ENCODE data around the gene ATG10. TPM values are rescaled to one million over a fixed set of nuclear protein-coding genes. Genes with fewer than 3 reads are reported as not detected.

The ATG10 gene
- total and polyA plus RNA-seq, 2 of the 13 experiments (the other 11 are each of a cell fraction or from before 2014, with no cell fraction given) = 2.0 to 5.7 TPM

DNA sequence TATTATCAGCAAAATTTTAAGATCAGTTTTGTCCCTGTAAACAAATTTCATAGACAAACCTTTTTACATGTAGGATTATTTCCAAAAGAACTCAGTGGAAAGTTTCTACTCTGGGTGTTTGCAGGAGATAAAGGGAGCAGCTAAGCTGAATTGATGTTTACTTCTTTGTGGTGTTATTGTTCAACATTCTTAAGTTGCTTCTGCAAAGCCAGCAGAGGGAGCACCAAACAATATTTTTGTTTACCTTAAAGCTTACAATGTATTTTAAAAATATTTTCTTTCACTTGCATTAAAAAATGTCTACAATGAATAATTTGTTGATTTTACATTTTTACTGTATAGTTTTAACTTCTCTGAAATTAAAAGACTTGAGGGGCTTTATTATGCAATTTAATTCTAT is 135.4 kb downstream of the ATG10 start:
- FAIRE-seq (no peak), ATAC-seq (no peak), DNase-seq (ENCODE audit: low spot score) (no peak)
- H3K27ac ChIP-seq (ENCODE audit: extremely low read length, insufficient read depth, low read length) = no peak overlapping the region
- H3K79me2 ChIP-seq (ENCODE audit: insufficient read depth, low read length) = no peaks in the 10 kb centered on the region
- no peak overlapping the region for H3K9ac ChIP-seq (ENCODE audit: insufficient read depth, low read depth, low read length)
- no peaks in the 10 kb centered on the region for H3K36me3 ChIP-seq (replicated peaks in 1 of 2; ENCODE audit: control insufficient read depth in 1 of 2, insufficient read depth in 2 of 2, low read length in 2 of 2)
- H4K20me1 ChIP-seq (ENCODE audit: insufficient read depth, low read length) = no peaks in the 10 kb centered on the region
- in situ Hi-C loops (cut with HindIII; ENCODE audit: extremely low pct_ligation_motif_present, low pct_unique_long_range_greater_than_20kb) (no loop called here), intact Hi-C loops (cut with micrococcal nuclease; ENCODE audit: unreplicated experiment) (loop anchor here (1.0 kb wide), 1 partner anchor 59 kb away; no protein-coding TSS in a partner anchor)
- H3K27me3 ChIP-seq (ENCODE audit: control insufficient read depth in 1 of 2, insufficient read depth in 2 of 2, low read length in 2 of 2) = no peaks in the 10 kb centered on the region
- H3K4me2 ChIP-seq (ENCODE audit: low read depth, low read length) = no peak overlapping the region
- no peak overlapping the region for H2AFZ ChIP-seq (ENCODE audit: low read length)
- H3K4me1 ChIP-seq (ENCODE audit: insufficient read depth, low read length) = peaks cover 9% of the 10 kb centered on the region
- BruUV-seq (replicated peaks) = no TSS peak
- H3K4me3 ChIP-seq (replicated peaks in 1 of 3; ENCODE audit: insufficient read depth in 1 of 3, low read depth in 2 of 3, low read length in 3 of 3) = no peak overlapping the region
- POLR2A ChIA-PET = no interaction called here
- H3K9me3 ChIP-seq (ENCODE audit: low read length) = no peaks in the 10 kb centered on the region
- CTCF ChIA-PET (ENCODE audit: low intra/inter-chr PET ratio, low total read pairs) = no interaction called here
- TF ChIP-seq ZBTB33 (CRISPR knock-in tag; IDR thresholded peaks at IDR 0.05) = no peak
- TF ChIP-seq BCL3 (CRISPR knock-in tag; IDR thresholded peaks at IDR 0.05) = no peak
- TF ChIP-seq, protein P1, sequence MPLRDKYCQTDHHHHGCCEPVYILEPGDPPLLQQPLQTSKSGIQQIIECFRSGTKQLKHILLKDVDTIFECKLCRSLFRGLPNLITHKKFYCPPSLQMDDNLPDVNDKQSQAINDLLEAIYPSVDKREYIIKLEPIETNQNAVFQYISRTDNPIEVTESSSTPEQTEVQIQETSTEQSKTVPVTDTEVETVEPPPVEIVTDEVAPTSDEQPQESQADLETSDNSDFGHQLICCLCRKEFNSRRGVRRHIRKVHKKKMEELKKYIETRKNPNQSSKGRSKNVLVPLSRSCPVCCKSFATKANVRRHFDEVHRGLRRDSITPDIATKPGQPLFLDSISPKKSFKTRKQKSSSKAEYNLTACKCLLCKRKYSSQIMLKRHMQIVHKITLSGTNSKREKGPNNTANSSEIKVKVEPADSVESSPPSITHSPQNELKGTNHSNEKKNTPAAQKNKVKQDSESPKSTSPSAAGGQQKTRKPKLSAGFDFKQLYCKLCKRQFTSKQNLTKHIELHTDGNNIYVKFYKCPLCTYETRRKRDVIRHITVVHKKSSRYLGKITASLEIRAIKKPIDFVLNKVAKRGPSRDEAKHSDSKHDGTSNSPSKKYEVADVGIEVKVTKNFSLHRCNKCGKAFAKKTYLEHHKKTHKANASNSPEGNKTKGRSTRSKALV (CRISPR knock-in tag; IDR thresholded peaks at IDR 0.05) = no peak
- no peak for TF ChIP-seq RBFOX2 (IDR thresholded peaks at IDR 0.05; ENCODE audit: low read depth, low read length)
- TF ChIP-seq, protein P2, sequence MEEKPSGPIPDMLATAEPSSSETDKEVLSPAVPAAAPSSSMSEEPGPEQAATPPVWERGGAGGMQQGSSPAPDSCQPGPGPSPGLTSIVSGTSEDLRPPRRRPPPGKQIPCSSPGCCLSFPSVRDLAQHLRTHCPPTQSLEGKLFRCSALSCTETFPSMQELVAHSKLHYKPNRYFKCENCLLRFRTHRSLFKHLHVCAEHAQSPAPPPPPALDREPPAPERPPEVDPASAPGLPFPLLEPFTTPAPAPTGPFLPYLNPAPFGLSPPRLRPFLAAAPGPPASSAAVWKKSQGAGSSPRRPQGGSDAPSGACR (CRISPR knock-in tag; IDR thresholded peaks at IDR 0.05) = no peak
- no peak for TF ChIP-seq ZNF263 (CRISPR knock-in tag; IDR thresholded peaks at IDR 0.05)
- no peak for TF ChIP-seq ZNF34 (CRISPR knock-in tag; IDR thresholded peaks at IDR 0.05; ENCODE audit: borderline replicate concordance)
